Medulla oblongata (tissue), 1 donor: ENCODE measurements around the gene ANKRD13A.

ENCODE experiments used
- DNase-seq: peaks from one replicate; pipeline ENCODE4 v3.0.0-alpha.2; 2015; ENCODE audit errors: extremely low spot score

Gene ANKRD13A

DNA sequence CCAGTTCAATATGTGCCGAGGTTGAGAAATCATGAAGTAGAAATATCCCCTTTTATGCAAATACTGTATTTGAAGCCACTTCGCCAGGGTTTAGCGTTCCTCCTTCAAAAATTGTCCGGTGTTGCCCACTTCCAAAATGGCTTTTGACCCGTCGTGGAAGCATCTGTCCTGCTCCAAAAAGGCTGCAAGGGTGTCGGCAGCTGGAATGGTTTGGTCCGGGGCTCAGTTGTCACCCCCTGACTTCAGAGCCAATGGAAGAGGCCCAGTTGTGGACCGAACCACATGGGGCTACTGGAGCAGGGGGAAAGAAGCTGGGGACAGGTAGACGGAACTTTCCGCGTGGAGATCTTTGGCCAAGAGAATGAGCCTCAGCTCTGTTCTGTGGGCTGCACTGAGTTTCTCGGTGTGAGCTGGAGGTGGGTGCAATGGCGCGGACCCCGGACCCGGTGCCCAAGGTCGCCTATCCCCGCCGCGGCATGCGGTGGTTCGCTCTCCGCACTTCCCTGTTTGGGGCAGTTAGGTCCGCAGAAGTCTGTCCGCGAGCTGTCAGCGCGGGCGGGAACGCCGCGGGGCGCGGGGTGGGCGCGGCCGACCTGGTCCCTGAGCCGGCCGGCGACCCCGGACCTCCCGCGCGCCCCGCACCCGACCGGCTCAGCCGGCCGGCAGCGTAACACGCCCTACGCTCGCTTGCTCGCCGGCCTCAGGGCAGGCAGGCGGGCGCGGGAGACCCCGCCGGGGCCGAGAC, at the start of gene ANKRD13A:
TSS of gene ANKRD13A (plus strand) at position 527 of the 745 bp plus-strand sequence. CDS start 259 bp downstream, outside the sequence.
- DNase-seq, result peak; percentile 96

DNA sequence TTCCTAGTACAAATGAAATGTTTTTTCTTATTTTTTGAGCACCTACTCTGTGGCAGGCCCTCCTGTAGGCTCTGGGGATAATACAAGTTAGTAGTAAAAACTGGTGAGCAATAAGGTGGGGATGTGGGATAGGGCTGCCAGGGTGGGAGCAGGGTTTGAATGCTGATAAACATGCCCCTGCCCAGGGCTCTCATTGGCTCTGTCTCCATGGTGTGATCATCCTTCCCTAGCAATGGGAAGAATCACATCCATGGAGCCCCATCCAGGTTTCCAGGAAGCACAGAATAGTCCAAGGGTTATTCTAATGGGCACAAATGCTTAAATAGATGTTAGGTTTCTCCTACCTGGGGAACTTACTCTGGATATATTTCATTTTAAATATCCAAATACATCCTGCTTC, 48.6 kb upstream of the ANKRD13A start:
- no peak for DNase-seq

DNA sequence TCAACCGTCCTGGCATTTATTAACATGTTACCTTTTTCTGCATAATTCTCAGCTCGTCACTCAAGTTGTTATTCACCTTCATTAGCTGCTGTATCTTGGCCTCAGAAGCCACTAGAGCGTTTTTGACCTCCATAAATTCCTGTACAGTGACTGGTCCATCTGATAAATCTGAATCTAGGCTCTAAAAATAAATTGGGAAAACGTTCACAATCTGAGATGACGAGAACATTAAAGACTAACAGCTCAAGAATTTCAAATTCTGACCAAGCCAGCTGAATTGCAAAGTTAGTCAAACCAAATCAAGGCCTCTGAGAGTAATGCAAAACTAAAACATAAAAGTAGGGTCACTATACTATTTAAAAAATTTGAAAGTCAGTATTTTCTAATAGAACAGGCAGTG, 48.1 kb upstream of the ANKRD13A start:
- DNase-seq, result no peak

DNA sequence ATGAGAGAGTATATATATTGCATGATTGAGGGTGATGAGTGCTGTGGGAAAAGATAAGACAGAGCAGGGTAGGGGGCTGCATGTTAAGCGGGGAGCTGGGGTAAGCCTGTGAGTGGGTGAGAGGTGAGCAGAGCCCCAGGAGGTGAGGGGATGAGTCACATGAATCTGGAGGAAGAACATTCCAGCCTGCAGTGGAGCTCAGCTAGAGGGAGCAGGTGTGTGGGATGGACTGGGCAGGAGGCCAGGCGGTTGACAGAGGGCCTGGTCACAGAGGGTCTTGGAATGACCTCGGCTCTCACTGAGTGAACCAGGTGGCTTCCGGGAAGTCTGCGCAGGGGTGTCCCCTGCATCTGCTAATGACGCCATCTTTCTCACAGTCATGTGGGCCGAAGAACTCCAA, 47.5 kb upstream of the ANKRD13A start:
- DNase-seq, result no peak

DNA sequence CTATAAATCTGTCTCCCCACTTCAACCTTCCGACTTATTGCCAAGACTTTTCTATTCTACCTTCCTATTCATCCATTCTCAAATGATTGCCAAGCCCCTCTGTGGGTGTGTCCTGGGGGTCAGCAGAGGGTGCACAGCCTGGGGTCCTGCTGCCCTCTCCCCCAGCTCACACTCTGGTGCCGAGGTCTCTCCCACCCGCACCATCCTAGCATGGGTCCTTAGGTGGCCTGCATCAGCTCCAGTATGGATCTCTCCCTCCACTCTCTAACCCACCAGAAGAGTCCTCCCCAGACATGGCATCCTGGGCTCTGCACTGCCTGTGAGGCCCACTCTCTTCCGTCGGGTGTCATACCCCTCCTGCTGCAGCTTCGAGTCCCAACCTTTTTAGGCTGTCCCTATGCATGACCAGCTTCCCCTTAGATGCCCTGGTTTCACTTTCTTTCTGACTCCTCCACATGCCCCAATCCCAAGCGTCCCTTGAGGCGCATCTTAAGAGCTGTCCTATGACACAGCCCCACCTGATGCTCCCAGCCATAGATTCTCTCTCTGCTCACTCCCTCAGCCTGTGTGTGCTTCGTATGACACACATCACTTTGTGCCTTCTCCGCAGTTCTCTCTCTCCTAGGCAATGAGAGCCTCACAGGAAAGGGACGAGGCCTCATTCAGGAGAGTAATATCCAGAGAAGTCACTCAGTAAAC, 46.9 kb upstream of the ANKRD13A start:
- DNase-seq, result peak; percentile 76

DNA sequence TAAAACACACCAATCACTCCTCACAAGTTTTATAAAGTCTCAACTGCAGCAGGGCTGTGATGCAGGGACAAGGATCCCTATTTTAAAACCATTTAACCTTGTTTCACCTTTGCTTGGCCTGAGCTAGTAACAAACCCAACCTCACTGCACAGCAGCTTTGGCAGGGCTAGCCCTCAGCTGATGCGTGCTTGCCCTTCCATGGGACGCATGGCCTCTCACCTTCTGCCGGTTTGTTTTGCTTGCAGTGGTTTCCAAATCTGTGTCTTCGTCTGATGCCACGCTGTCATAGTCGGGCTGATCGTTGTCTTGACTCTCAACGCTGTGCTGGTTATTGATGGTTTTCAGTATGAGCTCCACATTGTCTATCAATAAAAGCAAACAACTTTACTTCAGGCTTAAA, 46.4 kb upstream of the ANKRD13A start:
- DNase-seq, result no peak

DNA sequence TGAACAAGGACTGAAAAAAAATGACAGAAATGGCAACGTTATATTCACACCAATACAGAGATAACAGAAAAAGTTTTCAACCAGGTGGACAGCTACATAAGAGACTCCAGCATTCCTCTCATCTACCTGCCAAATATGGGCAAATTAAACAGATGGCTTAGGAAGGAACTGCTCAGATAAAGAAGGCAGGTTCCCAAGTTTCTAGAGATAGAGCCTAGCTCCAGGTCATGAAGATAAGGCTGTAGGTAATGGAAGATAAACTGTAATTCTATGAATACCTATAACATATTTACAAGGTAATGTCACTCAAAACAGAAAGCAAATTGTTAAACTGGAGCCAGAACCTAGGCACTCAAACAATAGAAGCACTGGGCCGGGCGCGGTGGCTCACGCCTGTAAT, 45.6 kb upstream of the ANKRD13A start:
- DNase-seq, result no peak

DNA sequence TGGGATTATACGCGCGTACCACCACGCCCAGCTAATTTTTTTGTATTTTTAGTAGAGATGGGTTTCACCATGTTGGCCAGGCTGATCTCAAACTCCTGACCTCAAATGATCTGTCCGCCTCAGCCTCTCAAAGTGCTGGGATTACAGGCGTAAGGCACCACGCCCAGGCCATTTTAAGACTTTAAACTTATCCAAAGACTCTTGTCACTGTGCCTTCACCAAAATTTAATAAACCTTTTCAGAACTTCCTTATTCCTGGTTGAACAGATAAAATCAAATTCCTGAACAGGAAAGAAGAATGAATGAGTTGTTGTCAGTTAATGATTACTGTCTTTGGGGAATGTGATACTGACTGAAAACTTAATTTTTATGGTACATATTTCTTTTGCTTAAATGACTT, 40.9 kb upstream of the ANKRD13A start:
- DNase-seq, result no peak

DNA sequence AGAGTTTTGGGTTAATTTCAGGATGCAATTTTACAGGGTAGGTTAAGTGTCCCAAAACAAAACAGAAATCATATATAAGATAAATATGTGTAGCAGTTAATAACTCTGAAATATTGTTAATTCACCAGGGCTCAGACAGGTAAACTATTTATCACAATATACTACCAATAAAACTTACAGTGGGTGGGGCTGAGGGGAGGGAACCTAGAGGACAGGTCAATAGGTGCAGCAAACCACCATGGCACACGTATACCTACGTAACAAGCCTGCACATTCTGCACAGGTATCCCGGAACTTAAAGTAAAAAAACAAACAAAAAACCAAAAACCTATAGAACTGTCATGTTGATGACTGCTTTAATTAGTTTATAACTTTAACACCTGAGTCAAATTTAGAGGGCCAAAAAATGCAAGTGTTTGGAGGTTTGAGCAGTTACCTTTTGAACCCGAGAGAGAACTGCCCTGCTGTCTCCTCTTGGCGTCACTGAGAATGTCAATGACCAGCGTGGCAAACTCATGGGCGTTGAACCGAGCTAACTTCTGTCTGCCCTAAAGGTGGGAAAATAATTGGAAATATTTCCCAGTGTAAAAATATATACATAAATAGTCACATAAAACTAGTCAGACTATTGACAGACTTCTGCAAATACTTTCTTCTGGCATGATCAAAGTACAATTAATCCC, 39.7 kb upstream of the ANKRD13A start:
- no peak for DNase-seq

DNA sequence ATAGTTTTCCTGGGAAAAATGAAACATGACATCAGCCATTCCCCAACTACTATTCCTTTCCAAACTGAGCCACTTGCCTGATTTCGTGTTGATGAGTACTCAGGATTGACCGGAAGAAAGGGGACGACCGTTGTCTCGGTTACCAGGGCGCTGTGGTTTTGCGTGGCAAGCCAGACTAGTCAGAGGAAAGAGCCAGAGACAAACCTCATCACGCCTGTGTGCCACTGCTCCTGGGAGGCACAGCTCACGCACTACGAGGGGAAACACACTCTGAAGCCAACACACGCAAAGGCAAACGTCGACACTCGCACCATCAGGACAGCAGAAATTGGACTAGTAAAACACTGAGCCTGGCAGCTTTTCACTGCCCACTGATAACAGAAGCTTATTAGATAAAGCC, 38.0 kb upstream of the ANKRD13A start:
- no peak for DNase-seq

DNA sequence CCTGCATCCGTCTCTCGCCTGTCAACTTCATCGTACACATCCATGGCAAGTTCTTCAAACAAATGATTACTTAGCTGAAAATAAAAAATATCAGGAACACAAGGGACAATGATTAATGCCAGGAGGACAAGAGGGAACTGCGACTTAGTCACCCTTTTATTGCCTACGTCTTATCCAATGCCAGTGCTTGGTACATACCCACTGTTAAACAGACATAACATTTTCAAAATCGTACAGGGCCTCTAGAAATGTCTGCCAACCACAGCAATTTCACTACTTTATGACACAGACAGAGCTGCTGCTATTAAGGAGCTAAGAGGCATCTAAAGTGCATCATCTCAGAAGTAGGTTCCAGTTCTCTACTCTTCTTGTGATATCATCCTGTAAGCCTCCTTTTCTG, 37.6 kb upstream of the ANKRD13A start:
- DNase-seq, result no peak

DNA sequence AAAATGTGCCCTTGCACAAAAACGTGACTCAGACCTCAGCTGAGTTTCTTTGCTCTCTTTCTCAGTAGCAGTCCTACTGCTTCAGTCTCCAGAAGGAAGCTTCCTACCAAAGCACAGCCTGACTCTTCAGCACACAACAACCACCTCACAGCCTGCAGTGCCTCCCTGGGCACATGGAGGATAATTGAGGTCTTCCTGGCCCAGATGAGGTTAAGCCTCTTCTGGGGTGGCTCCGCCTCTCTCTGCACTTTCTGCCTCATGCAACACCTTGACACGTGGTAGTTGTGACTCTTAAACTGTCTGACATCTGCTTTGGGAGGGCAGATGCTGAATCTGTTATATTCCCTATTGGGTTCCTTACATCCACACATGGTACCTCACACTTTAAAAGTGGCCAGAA, 36.8 kb upstream of the ANKRD13A start:
- no peak for DNase-seq

DNA sequence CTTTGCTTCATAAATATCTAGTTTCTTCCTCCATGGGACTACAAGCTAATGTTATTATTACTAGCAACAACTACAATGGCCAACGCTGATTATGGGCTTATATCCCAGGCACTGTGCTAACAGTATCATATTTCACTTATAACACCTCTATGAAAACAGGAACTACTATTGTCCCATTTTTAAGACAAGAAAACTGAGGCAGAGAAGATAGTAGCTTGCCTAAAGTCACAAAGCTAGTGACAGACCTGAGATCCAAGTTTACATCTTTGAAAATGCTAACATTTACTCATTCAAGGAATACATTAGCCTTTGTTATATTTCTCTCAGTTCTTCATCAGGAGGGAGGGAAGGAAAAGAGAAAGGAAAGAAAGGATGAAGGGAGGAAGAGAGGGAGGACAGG, 35.9 kb upstream of the ANKRD13A start:
- no peak for DNase-seq

DNA sequence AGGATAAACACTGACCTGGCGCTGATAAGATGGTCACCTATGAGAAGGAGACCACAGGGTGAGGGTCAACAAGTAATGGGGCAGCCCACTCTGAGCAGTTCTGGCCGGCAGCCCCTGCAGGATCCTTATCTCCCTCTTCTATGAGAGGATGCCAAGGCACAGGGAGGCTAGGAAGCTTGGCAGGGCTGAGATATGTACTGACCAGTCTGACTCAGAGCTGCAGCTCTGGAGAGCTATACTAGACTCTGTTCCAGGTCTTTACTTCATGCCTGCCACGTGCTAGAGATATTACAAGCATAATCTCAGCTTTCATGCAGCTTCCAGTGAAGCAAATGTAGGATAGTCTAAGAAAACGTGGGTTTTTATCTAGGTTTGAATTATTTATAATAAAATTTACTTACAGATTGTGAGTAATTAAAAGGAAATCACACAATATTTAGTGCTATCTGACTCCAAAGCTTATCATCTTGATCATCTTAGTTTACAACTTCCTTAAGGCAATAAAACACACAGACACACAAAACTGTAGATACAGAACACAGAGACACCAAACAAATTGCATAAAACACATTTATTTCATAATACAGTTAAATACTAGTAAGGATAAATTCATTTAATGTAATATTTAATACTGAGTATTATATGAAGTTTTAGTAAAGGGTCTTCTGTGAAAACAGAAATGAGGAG, 35.3 kb upstream of the ANKRD13A start:
- DNase-seq, result no peak

DNA sequence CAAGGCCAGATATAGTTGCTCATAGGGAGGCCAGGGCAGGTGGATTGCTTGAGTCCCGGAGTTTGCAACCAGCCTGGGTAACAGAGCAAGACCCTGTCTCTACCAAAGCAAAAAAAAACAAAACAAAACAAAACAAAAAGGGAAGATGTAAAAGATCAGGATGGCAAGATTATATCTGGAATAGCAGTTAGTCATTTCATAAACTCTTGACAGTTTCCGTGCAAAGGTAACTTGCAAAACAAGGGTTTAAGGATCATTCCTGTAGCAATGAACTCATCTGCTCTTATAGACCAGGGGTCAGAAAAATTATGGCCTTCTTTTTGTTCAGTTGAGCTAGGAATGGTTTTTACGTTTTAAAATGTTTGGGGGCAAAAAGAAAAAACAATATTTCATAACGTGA, 32.7 kb upstream of the ANKRD13A start:
- no peak for DNase-seq

DNA sequence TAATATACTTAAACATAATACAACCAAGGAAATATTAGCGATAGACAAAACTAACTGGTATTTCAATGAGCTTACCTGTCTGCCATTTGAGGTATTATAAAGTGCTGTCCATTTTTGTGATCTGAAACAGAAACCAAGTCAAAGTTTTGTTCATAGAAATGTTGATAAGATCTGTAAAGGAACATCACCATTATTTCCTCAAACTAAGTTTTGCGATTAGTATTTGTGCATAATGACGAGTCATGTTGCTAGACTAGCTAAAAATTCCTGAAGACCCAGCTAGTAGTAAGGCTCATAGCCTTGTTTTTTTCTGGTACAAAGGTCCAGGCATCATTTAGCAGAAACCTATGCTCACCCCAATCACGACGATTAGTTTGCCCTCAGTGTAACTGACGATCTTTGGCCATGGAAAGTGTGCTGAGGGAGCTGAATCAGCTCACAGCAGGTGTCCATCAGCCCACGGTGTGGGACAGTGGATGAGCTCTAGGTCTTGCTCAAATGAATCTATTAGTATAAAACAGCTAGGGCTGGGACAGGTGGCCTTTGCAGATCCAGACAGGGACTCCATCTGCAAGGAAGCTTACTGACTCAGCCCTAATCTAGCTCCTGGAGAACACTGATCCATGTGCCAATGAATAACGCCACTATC, 31.7 kb upstream of the ANKRD13A start:
- no peak for DNase-seq

DNA sequence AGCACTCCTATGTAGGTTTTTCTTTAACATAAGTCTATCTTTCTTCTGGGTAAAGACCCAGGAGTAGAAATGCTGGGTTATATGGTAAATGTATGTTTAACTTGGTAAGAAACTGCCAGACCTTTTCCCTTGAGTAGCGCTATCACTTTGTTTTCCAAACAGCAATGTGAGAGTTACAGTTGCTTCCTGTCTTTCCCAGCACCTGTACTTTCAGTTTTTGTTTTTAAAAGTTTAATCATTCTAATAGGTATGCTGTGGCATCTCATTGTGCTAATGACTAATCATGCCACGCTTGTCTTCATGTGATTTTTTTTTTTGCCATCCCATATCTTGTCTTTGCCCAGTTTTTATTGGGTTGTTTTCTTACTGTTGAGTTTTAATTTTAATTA, 31.2 kb upstream of the ANKRD13A start:
- no peak for DNase-seq

DNA sequence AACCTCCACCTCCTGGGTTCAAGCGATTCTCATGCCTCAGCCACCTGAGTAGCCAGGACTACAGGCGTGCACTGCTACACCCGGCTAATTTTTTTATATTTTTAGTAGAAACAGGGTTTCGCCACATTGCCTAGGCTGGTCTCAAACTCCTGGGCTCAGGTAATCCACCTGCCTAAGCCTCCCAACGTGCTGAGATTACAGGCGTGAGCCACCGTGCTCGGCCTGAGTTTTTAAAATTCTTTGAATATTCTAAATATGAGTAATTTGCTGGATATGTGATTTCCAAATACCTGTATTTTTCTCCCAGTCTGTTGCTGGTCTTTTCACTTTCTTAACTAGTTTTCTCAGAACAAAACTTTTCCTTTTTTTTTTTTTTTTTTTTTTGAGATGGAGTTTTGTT, 30.4 kb upstream of the ANKRD13A start:
- no peak for DNase-seq

DNA sequence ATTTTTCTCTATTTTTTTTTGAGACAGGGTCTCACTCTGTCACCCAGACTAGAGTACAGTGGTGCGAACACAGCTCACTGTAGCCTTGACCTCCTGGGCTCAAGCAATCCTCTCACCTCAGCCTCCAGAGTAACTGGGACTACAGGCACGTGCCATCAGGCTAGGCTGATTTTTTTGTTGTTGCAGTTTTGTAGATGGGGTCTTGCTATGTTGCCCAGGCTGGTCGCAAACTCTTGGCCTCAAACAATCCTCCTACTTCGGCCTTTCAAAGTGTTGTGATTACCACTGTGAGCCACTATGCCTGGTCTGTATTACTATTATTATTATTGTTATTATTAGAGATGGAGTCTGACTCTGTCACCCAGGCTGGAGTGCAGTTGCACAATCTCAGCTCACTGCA, 26.4 kb upstream of the ANKRD13A start:
- no peak for DNase-seq

DNA sequence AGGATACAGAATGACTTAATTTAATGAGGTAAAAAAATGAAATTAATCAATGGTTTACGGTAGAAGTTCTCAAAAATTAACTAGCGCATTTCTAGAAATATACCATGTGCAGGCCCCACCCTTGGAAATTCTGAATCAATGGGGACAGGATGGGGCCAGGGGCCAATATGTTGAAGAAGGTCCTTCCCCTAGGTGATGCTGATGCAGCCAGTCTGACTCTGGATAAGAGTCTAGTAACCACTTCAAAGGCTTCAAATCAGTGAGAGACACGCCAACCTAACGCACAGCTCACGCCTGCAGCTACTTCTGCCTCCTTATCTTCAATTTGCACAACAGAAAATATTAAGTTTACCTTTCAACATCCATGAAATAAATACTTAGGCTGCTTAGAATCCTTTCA, 17.9 kb upstream of the ANKRD13A start:
- DNase-seq, result no peak

DNA sequence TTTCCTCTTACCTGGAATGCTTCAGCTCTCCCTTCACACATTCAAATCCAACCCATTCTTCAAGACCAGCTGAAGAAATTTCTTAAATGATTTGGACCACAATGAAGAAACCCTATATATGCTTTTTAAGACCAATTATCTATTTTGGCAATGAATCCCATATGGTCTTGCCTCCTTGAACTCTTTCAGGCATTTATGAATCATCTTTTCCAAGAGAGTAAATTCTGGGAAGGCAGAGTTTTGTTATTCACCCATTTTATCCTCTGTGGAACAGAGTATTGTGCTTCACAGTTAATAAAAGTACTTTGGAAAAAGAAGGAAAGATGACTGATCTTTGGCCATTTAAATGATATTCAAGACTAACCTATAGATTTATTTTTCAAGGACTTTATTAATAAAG, 17.0 kb upstream of the ANKRD13A start:
- no peak for DNase-seq
